Activated CD8-positive, alpha-beta memory T cell treated with anti-CD3 and anti-CD28 coated beads, Interleukin-2, amount 50 U/mL, for 48 hours (primary cell): ENCODE data around the gene STAT1.

Experiments
- DNase-seq: peaks from one replicate; pipeline ENCODE4 v3.0.0-alpha.2; 2020

STAT1 gene

DNA sequence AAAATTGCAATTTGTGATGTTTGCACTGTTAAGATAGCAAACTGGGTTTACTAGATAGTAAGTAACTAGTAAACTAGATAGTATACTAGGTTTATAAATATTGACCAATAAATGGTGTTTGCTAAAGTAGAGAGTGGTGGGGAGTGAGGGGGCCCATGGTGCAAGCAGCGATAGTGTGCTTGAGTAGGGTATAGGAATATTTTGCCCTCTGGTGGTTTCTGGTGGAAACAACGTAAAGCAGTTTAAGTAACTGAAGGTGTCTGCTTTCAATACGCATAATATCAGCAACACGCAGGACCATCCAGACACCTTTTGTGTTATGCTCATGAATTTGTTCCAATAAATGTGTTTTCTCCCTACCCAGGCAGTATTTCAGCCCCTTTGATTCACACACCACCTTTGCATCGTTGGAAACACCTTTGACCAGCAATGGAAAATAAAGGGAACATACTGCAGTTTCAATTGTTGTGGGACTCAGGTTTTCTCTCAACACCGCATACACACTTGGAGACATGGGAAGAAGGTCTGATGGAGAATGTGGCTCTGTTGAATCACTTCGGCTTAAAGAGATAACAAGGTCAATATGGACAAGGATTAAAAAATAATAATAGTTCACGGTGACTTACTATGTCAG lies 16.7 kb upstream of the STAT1 start:
- no peak for DNase-seq

DNA sequence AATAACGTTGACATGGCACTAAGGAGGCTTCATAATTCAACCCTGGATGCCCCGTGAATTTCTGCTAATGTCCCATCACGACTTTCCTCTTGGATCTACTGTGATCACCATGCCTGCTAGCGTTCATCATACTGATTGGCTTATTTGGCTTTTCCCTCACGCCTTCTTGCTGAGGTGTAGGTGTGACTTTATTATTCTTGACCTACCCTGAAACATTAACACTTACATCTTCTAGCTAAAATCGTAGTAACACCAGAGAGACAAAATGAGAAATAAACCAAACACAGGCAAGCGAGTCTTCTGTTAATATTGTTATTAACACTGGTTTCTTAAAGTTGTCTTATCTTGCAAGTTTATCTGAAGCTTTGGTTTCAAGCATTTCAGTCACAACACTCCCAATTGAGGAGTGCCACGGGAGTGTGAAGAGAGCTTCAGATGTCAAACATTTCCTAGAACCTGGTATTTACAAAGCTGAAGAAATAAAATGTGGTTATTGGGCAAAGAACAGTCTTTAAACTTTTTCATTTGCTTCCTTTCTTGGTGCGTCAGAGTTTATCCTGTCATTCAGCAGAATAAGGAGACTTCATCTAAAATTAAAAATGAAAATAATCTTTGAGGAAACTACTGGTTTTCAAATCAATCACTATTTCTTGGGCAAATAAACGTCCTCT lies 15.4 kb upstream of the STAT1 start:
- no peak for DNase-seq

DNA sequence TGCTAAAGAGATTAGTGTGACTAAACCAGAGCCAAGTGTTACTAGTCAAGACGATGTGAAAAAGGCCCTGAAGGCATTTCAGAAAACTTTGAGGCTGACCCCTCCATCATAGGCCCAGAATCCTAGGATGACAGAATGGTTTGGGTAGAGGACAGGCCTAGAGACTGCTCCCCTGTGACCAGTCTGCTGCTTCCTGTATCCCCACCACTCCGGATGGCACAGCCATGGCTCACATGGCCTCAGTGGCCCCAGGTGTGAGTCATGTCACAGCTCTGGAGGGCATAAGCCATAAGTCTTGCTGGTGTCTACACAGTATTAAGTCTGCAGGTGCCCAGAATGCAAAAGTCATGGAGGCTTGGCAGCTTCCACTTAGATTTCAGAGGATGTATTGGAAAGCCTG lies 12.4 kb upstream of the STAT1 start:
- no peak for DNase-seq

DNA sequence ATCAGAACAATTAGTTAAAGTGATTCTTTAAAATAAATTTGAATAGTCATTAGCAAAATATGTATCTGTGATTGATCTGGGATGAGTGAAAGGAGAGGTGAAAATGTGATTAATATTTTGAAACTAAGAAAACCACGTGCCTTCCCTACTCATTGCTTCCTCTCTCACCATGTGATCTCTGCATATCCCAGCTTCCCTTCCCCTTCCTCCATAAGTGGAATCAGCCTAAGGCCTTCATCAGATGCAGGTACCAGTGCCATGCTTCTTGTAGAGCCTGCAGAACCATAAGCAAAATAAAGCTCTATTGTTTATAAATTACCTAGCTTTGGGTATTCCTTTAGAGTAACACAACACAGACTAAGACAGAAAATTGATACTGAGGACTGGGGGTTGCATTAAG lies 11.2 kb upstream of the STAT1 start:
- DNase-seq: no peak

DNA sequence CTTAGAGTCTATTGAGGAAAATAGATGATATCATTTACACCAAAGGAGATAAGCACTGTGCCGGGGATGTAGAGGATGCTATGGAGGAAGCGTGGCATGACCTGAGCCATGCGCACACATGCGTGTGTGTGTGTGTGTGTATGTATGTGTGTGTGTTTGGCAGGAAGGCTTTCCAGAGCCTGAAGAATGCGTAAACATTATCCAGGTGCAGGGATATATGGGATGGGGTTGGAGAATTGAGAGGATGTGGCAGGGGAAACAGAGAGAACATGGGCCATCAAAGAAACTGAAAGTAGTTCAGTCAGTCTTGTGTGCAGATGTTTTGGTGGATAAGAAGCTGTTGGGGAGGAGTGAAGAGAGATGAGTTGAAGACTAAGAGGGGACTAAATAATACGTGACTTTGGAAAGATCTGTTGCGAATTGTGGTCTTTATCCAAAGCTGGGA lies 9.3 kb upstream of the STAT1 start:
- no peak for DNase-seq

DNA sequence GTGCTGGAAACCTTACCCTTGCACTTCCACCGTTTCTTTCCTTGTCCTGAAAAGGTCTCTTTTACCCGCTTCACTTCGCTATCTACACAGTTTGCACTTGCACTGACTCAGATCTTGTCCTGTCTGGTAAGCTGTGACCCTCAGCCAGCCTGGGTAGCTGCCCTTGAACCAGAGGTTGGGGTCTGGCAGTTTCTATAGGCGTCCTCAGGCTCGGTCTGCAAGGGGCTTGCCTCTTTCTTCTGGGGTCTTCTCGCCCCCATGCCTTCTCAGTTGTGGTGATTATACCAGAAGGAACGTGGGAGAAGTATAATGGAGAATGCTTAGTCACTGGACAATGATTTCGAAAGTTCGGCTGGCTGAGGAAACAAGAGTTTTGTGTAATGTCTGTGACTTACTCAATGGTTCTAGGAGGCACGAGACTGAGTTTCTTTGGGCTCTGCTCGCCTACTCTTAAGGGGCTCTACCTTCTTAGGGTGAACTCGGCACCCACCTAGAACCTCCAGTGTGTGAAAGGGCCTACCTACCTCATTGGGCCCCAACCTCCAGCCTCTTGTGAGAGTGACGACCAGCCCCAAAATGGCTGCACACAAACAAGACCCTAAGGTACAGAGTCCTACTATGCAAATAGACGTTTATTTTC lies 6.9 kb upstream of the STAT1 start:
- peak; percentile 83 for DNase-seq

DNA sequence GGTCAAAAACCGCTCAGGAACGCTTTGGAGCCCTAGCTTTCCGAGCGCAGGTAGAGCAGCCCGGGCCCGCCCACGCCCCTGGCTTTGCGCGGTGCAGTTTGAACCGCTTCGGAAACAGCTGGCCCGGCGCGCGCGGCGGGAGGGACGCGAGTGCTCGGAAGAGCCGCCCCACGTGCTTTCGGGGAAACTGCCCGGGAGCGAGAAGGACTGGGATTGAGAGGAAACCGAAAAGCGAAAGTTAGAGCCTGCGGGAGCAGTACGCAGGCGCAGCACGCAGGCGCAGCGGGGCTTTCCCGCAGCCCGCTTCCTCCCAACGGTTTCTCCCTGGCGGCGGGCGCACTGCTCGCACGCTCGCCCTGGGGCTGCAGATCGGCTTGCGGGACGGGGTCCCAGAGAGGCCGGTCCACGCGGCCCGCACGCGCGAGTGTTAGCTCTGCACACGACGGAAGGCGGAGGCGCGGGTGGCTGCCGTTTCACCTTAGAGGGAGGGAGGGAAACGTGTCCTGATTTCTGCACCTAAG lies 6.3 kb upstream of the STAT1 start:
- peak; percentile 99 for DNase-seq

DNA sequence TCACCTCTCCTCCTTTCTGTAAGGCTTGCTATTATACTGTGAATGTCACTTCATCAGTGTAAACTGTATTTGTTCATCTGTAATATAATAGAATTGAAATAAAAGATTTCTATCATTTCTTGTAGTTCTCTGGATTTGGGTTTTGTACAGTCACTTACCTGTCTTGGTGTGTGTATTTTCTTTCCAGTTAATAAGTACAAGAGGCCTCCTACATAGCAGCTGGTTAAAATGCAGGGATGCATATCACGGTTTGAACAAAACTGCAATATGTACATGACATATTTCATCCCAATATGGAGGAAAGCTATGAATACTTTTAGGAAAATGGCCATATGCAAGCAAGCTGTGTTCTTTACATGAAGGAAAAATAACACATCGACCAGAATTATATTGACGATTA lies 5.4 kb upstream of the STAT1 start:
- no peak for DNase-seq

DNA sequence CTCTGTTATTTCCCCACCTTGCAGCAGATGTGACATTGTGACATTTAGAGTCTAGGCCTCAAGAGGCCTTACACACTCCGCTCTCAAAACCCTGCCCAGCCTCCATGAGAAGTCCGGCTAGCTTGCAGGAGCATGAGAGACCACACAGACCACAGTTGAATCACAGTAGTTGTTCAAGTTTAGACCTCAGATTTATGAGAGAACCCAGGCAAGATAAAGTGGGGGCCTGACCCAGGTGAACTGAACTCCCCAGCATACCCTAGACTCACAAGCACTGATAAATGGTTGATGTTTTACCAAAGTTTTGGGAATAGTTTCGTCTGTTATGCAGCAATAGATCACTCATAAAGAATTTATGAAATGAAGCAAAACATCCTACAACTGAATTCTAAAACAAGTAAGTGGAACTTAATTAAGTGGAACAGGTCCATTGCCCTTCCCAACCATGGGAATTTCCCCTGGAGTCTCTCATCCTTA lies 4.7 kb upstream of the STAT1 start:
- DNase-seq: no peak

DNA sequence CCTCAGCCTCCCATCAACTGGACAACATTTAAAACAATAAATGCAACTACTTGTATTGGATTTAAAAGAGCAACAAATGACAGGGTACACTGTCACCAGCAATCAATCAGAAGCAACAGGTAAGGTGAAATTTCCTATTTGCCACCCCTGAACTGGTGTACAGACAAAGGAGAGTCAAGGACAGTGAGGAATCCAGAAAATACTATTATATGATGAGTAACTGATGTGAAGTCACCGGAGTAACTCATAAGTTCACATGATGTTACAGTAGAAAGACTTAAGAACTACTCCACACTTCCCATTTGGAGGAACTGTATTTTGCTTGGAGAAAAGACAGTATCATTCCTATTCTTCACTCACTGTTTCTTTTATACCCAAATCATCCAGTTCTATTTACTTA lies 4.1 kb upstream of the STAT1 start:
- no peak for DNase-seq

DNA sequence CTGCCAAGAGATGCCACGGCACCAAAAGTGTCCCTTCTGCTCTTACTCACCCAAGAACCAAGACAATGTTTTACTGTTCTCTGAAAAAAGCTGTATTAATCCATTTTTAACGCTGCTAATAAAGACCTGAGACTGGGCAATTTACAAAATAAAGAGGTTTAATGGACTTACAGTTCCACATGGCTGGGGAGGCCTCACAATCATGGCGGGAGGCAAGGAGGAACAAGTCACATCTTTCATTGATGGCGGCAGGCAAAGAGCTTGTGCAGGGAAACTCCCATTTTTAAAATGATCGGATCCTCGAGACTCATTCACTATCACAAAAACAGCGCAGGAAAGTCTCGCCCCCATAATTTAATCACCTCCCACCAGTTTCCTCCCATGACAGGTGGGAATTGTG lies 1.9 kb upstream of the STAT1 start:
- no peak for DNase-seq

DNA sequence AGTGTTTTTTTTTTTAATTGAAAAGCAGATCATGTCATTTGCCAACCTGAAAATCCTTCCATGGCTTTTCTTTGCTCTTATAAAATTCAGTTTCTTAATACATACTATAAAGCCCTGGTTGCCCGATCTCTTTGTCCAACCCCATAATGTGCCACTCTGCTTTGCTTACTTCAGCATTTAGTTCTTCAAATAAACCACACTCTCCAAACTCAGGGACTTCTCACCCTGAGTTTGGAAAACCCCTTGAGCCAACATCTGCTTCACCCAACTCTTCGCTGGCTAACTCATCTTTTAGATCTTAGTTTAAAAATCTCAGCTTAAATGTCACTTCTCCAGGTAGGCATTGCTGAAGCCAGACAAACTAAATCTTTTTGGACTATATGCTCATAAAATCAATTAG lies 1.3 kb upstream of the STAT1 start:
- no peak for DNase-seq

DNA sequence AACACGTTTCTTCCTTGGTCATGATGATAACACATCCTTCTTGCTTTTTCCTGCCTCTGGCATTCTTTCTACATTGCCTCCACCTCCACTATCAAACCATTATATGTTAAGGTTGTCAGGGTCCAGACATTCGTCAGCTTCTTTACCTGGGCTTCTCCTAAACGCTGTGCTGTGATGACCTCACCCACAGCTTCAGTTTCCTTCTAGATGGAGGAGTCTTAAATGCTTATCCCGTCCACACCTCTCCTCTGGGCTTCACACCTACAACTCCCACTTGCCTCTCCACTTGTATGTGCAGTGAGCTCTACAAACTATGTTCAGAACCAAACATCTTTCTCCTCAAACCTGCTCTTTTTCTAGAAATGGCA lies 666 bp upstream of the STAT1 start:
- no peak for DNase-seq

DNA sequence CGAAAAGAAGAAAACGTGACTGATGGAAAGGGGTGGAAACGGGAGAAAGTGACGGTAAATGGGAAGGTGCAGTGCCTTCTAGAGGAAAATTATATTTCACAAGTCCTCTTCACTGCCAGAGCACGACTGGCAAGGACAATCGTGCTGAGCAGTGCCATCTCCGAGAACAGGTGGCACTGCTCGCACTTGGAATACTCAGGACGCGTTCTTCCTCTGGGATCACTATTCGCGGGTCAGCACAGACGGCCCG lies 364 bp downstream of the STAT1 start:
- DNase-seq: no peak

DNA sequence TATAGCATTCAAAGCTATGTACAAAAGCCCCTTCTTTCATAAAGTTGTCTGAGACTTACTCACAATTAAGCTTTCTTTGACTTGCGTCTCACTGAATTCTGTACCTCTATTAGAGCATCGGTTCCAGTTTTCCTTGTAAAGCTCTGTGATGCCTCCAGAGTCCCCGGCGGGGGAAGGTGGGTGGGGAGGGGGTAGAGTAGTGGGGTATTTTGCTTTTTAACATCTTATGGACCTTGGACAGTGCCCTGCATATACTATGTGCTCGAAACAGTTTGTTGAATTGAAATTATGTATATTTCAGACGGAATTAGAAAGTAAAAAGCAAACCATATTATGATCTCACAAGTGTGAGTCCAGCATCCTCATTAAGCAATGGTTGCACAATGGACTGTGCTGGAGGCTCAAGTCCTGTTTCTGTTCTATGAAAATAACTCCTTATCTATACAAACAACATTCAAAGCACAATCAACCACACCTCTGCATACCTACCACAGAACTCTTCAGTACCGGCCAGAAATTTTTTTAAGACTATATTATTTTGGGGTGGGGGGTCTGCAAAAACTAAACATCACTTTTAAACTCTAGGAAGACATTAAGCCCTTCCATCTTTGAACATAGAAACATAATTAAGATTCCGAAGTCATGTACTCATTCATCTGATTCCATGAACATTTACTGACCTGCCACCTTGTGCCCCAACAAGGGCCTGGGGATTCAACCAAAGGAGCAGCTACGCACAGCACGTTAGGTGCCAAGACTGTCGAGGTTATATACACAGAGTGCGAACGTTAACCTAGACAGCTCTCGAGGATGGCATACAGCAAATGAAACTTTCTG lies 908 bp downstream of the STAT1 start:
- DNase-seq: no peak

DNA sequence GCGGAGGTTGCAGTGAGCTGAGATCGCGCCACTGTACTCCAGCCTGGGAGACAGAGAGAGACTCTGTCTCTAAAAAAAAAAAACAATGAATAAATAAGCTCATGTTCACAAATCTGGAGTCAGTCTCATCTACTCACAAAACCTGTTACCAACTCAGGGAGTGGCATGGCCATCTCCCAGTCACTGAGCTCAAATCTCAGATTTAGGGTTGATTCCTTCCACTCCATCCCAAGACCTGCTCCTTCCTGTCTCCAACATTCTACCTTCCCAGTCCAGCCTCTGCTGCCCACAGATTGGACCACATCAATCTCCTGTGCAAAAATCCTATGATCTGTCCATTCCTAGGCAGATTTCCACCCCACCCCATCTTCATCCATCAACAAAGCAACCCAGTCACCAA lies 1.6 kb downstream of the STAT1 start:
- no peak for DNase-seq

DNA sequence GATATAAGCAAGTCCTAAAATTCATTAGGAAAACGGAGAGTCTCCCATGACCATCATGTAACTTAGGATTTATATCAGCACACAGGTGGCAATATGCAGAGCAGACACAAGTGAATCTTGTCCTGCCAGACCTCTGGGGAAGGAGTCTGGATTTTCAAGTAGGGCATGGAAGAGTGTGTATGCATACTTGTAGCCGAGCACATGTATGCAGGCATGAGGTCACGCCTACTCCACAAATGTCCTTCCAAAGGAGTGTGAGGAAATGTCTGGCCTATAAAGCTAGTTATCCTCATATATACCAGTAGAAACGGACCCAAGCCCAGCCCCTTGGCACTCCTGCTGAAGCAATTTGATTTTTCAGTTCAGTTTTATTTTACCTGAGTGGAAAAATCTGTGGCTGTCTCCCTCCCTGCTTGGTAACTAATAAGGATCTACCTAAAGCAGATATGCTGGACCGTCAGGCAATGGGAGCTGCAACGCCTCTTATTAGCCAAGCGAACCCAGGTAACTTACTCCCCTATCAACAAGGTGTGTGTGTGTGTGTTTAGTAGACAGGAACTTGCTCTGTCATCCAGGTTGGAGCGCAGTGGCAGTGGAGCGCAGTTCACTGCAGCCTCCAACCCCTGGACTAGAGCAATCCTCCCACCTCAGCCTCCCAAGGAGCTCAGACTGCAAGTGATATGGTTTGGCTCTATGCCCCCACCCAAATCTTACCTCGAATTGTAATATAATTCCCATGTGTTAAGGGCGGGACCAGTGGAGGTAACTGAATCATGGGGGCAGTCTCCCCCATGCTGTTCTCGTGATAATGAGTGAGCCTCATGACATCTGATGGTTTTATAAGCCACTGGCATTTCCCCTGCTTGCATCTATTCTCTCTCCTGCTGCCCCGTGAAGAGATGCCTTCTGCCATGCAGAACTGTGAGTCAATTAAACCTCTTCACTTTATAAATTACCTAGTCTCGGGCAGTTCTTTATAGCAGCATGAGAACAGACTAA lies 2.8 kb downstream of the STAT1 start:
- DNase-seq: no peak

DNA sequence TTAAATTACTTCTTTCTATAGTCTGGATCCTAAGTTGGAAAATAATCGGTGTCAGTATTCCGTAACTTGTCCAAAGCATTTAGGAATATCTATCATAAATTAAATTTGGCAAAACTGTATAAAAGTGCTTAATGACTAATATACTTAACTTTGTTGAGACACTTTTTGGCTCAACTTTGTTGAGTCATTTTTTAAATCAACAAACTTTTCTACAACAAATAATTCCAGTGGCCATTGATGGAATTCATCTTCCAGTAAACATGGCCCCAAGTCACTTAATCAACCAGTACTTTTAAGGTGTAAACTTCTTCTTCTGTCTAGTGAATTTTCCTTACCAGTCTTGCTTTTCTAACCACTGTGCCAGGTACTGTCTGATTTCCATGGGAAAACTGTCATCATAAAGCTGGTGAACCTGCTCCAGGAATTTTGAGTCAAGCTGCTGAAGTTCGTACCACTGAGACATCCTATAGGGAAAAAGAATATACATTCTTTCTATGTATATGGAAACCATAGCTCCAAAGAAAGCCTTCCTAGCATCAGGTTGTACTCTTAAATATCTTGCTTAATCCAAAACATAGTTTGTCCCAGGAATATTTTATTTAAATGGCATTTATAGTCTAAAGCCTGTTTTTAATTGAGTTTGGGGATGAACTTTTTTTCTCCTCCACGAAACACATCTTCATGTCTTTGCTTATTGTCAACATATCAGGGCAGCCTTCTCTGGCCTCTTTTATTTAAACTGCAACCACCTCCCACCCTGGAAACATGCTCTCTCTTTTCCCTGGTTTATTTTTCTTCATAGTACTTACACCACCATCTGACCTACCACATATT lies 4.2 kb downstream of the STAT1 start:
- no peak for DNase-seq

DNA sequence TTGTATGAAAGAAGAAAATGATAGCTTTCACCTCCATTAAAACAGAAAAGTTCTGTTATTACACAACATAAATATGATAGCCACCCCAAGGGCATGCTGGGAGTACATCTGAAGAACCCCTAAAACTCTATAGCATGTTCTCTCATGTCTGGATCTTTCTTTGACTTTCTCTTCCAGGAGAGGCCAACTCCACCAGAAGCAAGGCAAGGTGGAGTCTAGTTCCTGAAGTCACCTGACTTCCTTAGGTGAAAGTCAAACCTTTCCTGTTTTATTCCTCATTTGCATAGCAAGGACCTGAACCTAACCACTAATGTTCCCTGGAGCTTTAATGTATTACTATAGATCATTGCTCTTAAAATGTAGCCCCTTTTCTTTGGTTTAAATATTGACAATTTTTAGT lies 5.7 kb downstream of the STAT1 start:
- DNase-seq: no peak

DNA sequence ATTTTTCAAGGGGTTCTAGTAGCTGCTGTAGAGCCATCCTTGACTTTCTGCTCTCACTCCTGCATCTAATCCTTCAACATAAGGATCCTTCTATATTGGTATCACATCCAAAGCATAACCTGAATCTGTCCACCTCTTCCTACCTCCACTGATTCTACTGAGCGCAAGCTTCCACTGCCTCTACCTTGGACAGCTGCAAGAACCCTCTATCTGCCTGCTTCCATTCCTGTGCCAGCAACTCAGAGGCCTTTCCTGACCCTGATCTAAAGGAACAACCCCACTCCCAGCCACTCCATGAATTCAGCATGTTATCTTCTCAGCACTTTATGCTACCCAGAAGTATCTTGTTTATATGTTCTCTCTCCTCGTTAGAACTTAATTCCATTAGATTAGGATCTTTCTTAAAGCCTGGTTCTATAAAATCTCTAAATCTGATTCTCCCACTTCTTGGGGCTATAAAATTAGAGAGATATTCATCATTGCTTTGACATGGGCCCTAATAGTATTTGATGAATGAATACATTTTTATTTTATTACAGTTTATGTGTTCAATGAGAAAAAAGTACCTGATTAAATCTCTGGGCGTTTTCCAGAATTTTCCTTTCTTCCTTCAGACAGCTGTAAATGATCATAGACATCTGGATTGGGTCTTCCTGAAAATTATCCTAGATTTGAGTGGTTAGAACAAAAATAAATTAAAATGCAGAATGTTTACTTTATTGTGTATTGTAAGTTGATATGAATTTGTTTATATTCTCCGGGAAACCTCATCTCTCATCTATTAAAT lies 6.8 kb downstream of the STAT1 start:
- DNase-seq: no peak

DNA sequence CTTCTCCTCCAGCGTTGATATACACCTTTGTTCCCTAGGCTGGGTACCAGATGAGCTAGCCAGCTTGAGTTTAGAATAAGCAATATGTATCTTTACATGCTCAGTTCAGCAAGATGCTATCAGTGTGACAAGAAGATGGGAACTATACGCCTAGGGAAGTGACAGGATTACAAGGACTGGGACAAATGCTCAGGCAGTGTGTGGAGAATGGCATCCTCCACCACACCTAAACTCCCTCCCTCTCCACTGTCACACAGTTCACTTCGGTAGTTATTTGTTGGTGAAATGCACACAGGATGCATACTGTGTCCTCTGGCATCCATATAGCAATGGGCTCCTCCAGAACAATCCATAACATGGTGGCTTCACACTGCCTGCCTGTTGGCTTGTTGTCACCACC lies 7.7 kb downstream of the STAT1 start:
- DNase-seq: no peak
